A549 treated with dexamethasone at 1 μM for 4 hours (cell line): Measurements from ENCODE around the gene TMEM130. TPM values are rescaled to one million over a fixed set of nuclear protein-coding genes. Genes with fewer than 3 reads are reported as not detected.

Experiments used
- total RNA-seq: library from RNA; stranded (reverse); fragments of 200-300 nt; extraction: Qiagen RNA extraction; gene quantifications from 5 replicates; pipeline ENCODE4 v1.2.3, GENCODE V29; 2022

Gene TMEM130, protein sequence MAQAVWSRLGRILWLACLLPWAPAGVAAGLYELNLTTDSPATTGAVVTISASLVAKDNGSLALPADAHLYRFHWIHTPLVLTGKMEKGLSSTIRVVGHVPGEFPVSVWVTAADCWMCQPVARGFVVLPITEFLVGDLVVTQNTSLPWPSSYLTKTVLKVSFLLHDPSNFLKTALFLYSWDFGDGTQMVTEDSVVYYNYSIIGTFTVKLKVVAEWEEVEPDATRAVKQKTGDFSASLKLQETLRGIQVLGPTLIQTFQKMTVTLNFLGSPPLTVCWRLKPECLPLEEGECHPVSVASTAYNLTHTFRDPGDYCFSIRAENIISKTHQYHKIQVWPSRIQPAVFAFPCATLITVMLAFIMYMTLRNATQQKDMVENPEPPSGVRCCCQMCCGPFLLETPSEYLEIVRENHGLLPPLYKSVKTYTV
- 0.15 to 0.42 TPM (median 0.39 TPM) in 5 replicates for total RNA-seq

DNA sequence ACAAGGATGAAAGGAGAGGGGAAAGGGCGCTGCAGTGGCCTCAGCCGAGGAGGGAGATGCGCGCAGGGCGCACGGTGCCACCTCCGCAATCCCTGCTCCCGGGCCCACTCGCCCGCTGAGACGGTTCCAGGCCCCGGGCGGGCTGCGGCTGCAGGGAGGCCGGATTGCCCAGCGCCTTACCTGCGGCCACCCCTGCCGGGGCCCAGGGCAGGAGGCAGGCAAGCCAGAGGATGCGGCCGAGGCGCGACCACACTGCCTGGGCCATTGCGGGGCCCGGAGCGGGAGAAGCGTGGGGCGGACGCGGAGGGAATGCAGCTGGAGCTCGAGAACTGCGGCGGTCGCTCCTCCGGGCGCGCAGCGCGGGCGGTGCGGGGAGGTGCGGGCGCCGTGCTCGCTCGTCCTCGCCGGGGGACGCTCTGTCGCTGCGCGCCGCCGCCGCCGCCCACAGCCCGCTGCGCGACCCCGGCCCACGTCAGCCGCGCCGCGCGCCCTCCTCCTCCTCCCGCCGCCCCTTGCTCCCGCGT is at the start of gene TMEM130:
Gene TMEM130, minus strand, starts transcription at position 418 of the 524 bp plus-strand sequence. Its CDS starts 153 bp downstream, at position 265.

DNA sequence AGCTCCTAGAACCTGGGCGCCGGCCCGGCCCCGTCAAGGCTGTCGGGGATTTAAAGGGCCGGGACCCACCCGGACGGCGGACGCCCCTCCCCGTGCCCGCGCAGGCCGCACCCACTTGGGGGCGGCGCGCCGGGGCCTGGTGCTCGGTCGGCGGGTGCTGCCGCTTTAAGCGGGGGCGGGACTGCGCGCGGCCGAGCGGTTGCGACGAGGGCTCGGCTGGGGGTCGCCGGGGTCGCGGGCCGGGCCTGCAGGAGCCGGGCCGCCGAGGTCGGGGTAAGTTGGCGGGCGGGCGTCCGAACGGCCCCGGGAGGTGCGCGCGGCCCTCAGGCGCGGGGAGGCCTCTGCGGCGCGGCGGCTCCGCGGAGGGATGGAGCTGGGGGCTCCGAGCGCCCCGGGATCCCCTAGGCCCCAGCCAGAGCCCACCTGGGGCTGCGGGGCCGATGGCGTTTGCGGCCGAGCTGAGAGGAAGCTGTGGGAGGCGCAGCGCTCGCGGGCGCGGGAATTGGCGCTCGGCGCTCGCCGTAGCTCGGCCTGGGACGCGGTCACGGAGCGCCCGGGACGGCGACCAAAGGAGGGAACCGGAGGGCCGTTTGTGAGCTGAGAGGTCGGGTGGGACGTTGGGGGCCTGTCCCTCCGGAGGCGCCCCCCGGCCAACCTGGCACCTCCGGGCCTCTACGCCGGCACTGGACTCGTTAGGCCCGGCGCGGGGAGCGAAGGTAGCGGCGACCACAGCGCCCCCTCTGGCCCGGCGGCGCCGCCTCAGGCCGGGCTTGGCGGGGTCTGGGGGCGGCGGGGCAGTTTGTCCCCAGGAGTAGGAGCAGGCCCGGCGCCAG is 8.8 kb upstream of the TMEM130 start, which contains the start of gene TRRAP:
Gene TRRAP, plus strand, starts transcription at position 168 of the 833 bp plus-strand sequence. CDS start 2,619 bp downstream, outside the sequence.

Other genes starting within 250 kb of the TMEM130 start
- gene TRRAP, start 8.5 kb upstream of the TMEM130 start, total RNA-seq = 11.0 to 20.5 TPM (median 18.9 TPM) in 5 replicates